ENCODE results near the gene TTC28.

GRCh38 chr22:28021998-28022660, 657.5 kb downstream of the TTC28 start:
- TF ChIP-seq CTCF (IDR thresholded peaks at IDR 0.05) (no peak), EZH2 (IDR thresholded peaks at IDR 0.05) (no peak), EZH2phosphoT487 (IDR thresholded peaks at IDR 0.05) (no peak)
